Prostate gland (tissue), 2 donors: ENCODE measurements around the gene PFN3. TPM values are rescaled to one million over a fixed set of nuclear protein-coding genes. Genes with fewer than 3 reads are reported as not detected.

Source experiments
- DNase-seq: peaks from one replicate; pipeline ENCODE4 v3.0.0-alpha.2; 2019; ENCODE audit warnings: low spot score
- H3K27ac ChIP-seq, 2 donors: fragments of 200-600 bp; sonication (generic); 2 replicates each; pipeline ENCODE4 v1.5.1; 2017 to 2019
- H3K27me3 ChIP-seq: fragments of 200-600 bp; sonication (generic); replicated peaks from 2 replicates; pipeline ENCODE4 v1.5.1; 2019; ENCODE audit not compliant: insufficient read depth
- H3K36me3 ChIP-seq, 2 donors: fragments of 200-600 bp; sonication (generic); 1 replicate in 1 of 2; 2 replicates in 1 of 2; pipeline versions ENCODE4 v1.5.1 to v1.8.1; 2017 to 2019
- H3K4me1 ChIP-seq: fragments of 200-600 bp; sonication (generic); replicated peaks from 2 replicates; pipeline ENCODE4 v1.5.1; 2019
- H3K4me3 ChIP-seq, 2 donors: fragments of 200-600 bp; sonication (generic); 2 replicates each; pipeline ENCODE4 v1.5.1; 2017 to 2019
- H3K9me3 ChIP-seq: fragments of 200-600 bp; sonication (generic); 2 replicates; pipeline ENCODE4 v1.5.1; 2017
- POLR2A ChIP-seq: fragments of 450-650 bp; IDR thresholded peaks from one replicate; pipeline ENCODE4 v1.6.1; 2016; ENCODE audit warnings: antibody characterized with exemption, mild to moderate bottlenecking
- POLR2AphosphoS5 ChIP-seq: sonication (generic); formaldehyde crosslinking; IDR thresholded peaks from one replicate; pipeline ENCODE4 v1.6.1; 2017; ENCODE audit warnings: antibody characterized with exemption
- WGBS: methylation state at CpG from one replicate; pipeline ENCODE4 v1.1.5; 2018; 5-methylcytosine and 5-hydroxymethylcytosine counted together
- intact Hi-C: fragments of 100-400 bp; cut with DNase I; formaldehyde crosslinking; loops from one replicate; pipeline ENCODE4 v1.14.2; 2022
- total RNA-seq, 2 donors: library from RNA; depleted of rRNA; stranded (reverse); fragments of >200 nt; gene quantifications; one replicate each; pipeline ENCODE4 v1.1.0, GENCODE V29; 2016
- TF ChIP-seq, protein P1 (sequence below), 4 experiments: fragments of 200-600 bp in 2 of 4; fragments of 450-650 bp in 2 of 4; sonication (generic) in 2 of 4; IDR thresholded peaks; 1 replicate in 3 of 4; 2 replicates in 1 of 4; pipeline ENCODE4 v1.5.1; 2016 to 2019; ENCODE audit warnings: antibody characterized with exemption in 4 of 4, mild to moderate bottlenecking in 2 of 4, moderate library complexity in 2 of 4

PFN3 gene
- total RNA-seq, 2 donors from 2014 or later = not detected

DNA sequence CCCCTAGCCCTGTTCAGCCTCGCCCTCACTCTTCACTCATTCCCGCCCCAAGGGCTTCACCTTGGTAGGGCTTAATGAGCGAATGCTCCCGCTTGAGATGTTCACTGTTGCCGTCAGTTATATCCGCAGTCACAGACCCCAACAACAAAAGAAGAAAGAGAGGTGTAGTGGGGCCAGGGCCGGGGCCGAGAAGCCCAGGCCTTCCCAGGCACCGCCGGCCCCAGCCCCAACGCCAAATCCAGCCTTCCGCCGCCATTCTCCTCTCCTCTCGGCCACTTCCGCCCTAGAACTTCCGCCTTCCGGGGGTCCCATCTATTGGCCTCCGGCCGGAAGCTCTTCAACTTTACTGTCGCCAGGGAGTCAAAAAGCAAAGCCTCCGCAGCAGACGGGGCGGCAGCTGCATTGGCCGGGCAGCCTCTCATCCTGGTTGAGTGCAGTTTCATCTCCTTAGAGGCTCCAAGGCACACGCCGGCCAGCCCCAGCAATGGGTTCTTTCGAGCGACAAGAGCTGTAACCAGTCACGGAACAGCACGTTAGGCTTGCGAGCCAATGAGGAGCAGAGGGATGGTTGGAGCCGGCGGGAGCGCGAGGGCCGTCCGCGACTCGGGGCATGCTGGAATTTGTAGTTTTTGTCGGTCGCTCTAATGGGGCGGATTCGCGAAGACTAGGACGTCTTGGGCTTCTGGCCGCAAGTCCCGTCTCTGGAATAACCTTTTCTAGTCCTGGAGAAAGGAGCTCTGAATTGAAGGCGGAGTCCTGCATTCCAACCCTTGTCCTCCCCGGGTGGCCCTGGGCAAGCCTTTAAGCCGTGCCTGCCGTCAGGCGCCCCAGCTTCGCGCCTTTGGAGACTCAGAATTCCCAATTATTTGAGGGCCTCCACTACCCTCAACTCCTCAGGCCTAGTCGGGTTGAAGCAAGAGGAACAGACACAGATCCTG lies 48.8 kb downstream of the PFN3 start, which contains the start of gene LMAN2:
LMAN2 (minus strand) TSS at position 277 of the 938 bp plus-strand sequence; CDS start at position 256, 21 bp downstream.
- intact Hi-C loops = no loop called here
- TF ChIP-seq POLR2A (no peak), POLR2AphosphoS5 (peak; percentile 90)
- TF ChIP-seq, protein P1, sequence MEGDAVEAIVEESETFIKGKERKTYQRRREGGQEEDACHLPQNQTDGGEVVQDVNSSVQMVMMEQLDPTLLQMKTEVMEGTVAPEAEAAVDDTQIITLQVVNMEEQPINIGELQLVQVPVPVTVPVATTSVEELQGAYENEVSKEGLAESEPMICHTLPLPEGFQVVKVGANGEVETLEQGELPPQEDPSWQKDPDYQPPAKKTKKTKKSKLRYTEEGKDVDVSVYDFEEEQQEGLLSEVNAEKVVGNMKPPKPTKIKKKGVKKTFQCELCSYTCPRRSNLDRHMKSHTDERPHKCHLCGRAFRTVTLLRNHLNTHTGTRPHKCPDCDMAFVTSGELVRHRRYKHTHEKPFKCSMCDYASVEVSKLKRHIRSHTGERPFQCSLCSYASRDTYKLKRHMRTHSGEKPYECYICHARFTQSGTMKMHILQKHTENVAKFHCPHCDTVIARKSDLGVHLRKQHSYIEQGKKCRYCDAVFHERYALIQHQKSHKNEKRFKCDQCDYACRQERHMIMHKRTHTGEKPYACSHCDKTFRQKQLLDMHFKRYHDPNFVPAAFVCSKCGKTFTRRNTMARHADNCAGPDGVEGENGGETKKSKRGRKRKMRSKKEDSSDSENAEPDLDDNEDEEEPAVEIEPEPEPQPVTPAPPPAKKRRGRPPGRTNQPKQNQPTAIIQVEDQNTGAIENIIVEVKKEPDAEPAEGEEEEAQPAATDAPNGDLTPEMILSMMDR (IDR thresholded peaks at IDR 0.05) = no peak
- Histone ChIP-seq H3K27ac (peak within 1 kb of the TSS; percentile 89 to 90), H3K9me3 (no peaks in the 10 kb centered on the region), H3K27me3 (no peaks in the 10 kb centered on the region), H3K36me3 (no peaks in the 10 kb centered on the region), H3K4me1 (peaks cover 16% of the 10 kb centered on the region), H3K4me3 (peak within 1 kb of the TSS; percentile 82 to 83)
- 6% methylated on average over 55 of the region's 55 CpGs for WGBS
- peak; percentile 94 for DNase-seq

DNA sequence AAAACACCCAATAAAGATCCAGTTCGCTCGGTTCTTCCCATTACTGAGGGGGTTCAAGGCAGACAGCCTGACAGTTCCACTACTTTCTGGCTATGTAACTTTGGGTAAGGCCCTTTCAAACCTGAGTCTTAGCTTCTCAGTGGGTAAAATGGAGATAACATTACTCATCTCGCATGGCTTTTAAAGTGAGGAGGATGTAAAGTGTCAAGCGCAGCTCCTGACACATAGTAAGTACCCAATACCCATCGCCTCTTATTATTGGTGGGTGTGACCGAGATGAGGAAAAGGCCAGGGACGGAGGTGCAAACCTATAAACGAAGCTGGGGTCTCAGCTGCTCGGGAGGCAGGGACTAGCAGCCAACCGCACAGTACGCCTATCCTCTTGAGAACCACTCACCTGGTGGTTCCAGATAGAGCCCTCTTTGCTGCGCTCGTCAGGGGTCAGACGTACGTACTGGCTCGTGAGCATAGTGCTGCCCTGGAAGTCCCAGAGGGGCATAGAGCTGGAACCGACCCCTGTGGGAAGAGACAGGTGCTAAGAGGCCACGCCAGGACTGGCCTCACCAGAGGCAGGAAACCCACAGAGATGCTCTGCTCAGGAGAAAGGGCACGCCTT lies 49.6 kb downstream of the PFN3 start:
- intact Hi-C loops = no loop called here

More for the DNA sequence above, 49.6 kb downstream of the PFN3 start:
- Histone ChIP-seq H3K4me1 (peaks cover 16% of the 10 kb centered on the region), H3K4me3 (peak overlapping the region; percentile 82 to 83), H3K9me3 (no peaks in the 10 kb centered on the region), H3K27me3 (no peaks in the 10 kb centered on the region), H3K36me3 (no peaks in the 10 kb centered on the region), H3K27ac (peak overlapping the region; percentile 89 to 90)
- DNase-seq = no peak
- WGBS = 8% methylated on average over 19 of the region's 19 CpGs
- TF ChIP-seq, protein P1 (IDR thresholded peaks at IDR 0.05) = no peak
- TF ChIP-seq POLR2AphosphoS5 = no peak
- no peak for TF ChIP-seq POLR2A

Other genes with a start within 250 kb of the PFN3 start
- gene RAB24, start 96.9 kb downstream of the PFN3 start, total RNA-seq = 10 to 100 TPM; 30.0 to 30.4 TPM
- 10 to 100 TPM; 76.5 to 95.8 TPM for gene PRELID1, start 96.9 kb downstream of the PFN3 start, total RNA-seq
- gene MXD3, start 88.8 kb downstream of the PFN3 start, total RNA-seq = 10 to 100 TPM; 13.5 to 20.5 TPM
- gene LMAN2, start 49.0 kb downstream of the PFN3 start, total RNA-seq = 100 to 1,000 TPM; 350 to 369 TPM
- gene RGS14, start 42.7 kb downstream of the PFN3 start, total RNA-seq = 10 to 100 TPM; 13.3 to 24.2 TPM
- not detected for gene SLC34A1, start 16.2 kb downstream of the PFN3 start, total RNA-seq
- gene F12, start 8.9 kb upstream of the PFN3 start, total RNA-seq = 1 to 10 TPM in 1 of 2 donors, under 1 TPM in 1; 0.74 to 2.6 TPM
- gene GRK6, start 26.0 kb upstream of the PFN3 start, total RNA-seq = 10 to 100 TPM; 28.6 to 32.4 TPM
- 10 to 100 TPM in 1 of 2 donors, 1 to 10 TPM in 1; 8.7 to 11.0 TPM for gene PRR7, start 46.2 kb upstream of the PFN3 start, total RNA-seq
- 10 to 100 TPM; 33.1 to 65.1 TPM for gene DBN1, start 73.0 kb upstream of the PFN3 start, total RNA-seq
- gene PDLIM7, start 96.9 kb upstream of the PFN3 start, total RNA-seq = 100 to 1,000 TPM; 155 to 235 TPM
- 10 to 100 TPM in 1 of 2 donors, 1 to 10 TPM in 1; 5.0 to 10.4 TPM for gene DOK3, start 109.2 kb upstream of the PFN3 start, total RNA-seq
- gene DDX41, start 116.3 kb upstream of the PFN3 start, total RNA-seq = 100 to 1,000 TPM; 126 to 139 TPM
- 100 to 1,000 TPM in 1 of 2 donors, 10 to 100 TPM in 1; 59.6 to 112 TPM for gene FAM193B, start 153.9 kb upstream of the PFN3 start, total RNA-seq
- 100 to 1,000 TPM; 136 to 176 TPM for gene TMED9, start 191.5 kb upstream of the PFN3 start, total RNA-seq
- 10 to 100 TPM; 41.6 to 66.2 TPM for gene B4GALT7, start 199.5 kb upstream of the PFN3 start, total RNA-seq